Activated CD4-positive, alpha-beta T cell treated with anti-CD3 and anti-CD28 coated beads, Interleukin-2, amount 50 U/mL, for 4 hours (primary cell): ENCODE measurements around the gene CCDC88A.
A peak's percentile ranks its signal among the peaks of the same experiment; 100 is the strongest.
"Not testable (repeated sequence)": the region's sequence is repeated elsewhere in the genome, so short reads cannot be mapped to it uniquely, and the experiment has no call there.

ENCODE experiments used
- DNase-seq, 2 experiments: peaks; one replicate each; pipeline ENCODE4 v3.0.0-alpha.2; 2020

Gene CCDC88A

GRCh38 chr2:55301277-55301676 is 118.4 kb downstream of the CCDC88A start:
- no peak for DNase-seq

GRCh38 chr2:55296393-55296792 is 123.3 kb downstream of the CCDC88A start:
- no peak for DNase-seq

- no peak for DNase-seq
Observed at GRCh38 chr2:55283083-55283482, 136.6 kb downstream of the CCDC88A start.

GRCh38 chr2:55282110-55282917 is 137.3 kb downstream of the CCDC88A start:
- peak; percentile 83 to 84 for DNase-seq

- DNase-seq = not testable (repeated sequence)
Observed at GRCh38 chr2:55280851-55281546, 138.7 kb downstream of the CCDC88A start.

DNA sequence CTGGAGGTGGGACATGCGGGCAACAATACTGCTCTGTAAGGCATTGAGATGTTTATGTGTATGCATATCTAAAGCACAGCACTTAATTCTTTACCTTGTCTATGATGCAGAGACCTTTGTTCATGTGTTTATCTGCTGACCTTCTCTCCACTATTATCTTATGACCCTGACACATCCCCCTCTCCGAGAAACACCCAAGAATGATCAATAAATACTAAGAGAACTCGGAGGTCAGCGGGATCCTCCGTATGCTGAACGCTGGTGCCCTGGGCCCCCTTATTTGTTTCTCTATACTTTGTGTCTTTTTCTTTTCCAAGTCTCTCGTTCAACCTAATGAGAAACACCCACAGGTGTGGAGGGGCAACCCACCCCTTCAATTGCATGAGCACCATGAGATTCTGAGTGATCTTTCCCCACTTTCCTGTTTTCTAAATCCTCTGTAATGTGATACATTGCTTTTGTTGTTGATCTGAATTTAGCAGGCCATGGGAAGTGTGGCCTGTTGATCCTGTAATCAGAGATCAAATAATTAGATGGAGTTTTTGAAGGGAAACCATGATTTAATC is 139.7 kb downstream of the CCDC88A start:
- not testable (repeated sequence) for DNase-seq

GRCh38 chr2:55279214-55279835 is 140.3 kb downstream of the CCDC88A start:
- DNase-seq = not testable (repeated sequence)

GRCh38 chr2:55277310-55277709 is 142.3 kb downstream of the CCDC88A start:
- DNase-seq = no peak

GRCh38 chr2:55274346-55274745 is 145.3 kb downstream of the CCDC88A start:
- DNase-seq = not testable (repeated sequence)

DNA sequence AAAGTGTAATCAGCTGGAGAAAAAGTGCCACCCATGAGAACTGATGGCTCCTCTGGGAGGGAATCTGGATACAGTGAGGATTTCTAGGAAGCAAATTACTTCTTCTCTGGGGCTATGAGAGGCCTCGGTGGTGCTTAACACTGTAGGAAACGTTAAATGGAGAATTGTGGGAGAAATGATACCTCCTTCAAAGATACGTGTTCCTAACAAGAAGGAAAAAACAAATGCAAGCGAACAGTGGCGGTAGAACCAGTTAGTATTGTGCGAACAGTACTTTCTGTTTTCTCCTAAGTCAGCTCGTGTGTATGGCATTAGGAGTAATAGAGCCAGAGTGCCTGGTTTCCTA is 150.0 kb downstream of the CCDC88A start:
- DNase-seq = no peak

DNA sequence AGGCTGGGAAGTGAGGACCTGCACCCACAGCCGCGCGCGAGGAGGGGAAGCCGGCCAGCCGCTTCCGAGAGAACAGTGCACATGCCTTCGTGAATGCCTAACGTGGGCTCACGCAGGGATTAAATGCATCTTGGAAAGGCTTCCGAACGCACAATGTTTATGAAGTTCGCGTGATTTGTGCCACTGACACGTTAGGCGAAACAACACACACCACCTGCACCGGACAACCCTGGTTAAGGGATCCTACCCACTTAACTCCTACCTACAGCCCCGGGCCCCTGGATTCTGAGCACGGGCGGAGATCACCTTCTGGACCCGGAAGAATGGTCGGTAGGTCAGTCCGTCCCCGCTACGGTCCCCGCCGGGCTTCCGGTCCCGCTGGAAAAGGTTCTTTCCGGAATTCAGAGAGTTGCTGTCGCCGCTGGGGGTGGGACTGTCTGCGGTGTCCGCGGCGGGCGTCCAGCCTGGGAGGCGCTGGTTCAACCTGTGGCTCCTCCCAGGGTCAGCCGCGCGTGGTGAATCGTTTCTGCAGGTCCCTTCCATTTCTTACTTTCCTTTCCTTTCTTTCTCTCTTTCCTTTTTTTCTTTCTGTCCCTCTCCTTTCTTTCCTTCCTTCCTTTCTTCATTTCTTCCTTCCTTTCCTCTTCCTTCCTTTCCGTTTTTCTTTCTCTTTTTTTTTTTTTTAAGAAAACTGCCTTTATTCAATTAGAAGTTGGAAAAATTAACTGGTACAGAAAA is 150.6 kb downstream of the CCDC88A start, which contains the start of gene MTIF2:
Gene MTIF2 (minus strand): TSS at position 325 of the 738 bp plus-strand sequence. CDS start 5,373 bp downstream, outside the sequence.
- peak; percentile 77 to 78 for DNase-seq

- no peak for DNase-seq
Observed at GRCh38 chr2:55268288-55268906, 151.3 kb downstream of the CCDC88A start.

- DNase-seq = not testable (repeated sequence)
Observed at GRCh38 chr2:55259586-55259985, 160.1 kb downstream of the CCDC88A start.

DNA sequence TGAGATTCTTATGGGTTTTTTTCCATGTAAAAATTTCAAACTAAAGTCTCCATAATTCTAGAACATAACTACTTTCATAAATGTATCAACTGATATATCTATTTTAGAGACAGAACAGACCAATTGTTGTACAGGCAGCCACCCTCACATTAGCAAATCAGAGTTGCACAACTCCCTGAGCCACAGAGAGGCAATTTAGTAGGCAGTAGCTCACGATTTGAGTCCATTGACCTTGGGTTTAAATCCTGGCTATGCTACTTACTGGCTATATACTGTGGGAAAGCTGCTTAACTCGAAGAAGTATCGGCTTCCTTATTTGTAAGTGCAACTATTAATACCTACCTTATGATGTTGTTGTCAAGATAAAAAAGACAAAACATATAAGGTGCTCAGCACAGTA is 166.8 kb downstream of the CCDC88A start:
- no peak for DNase-seq

- DNase-seq = no peak
Observed at GRCh38 chr2:55247025-55247424, 172.6 kb downstream of the CCDC88A start.

GRCh38 chr2:55245411-55245810 is 174.2 kb downstream of the CCDC88A start:
- no peak for DNase-seq

- DNase-seq = no peak
Observed at GRCh38 chr2:55242617-55243016, 177.0 kb downstream of the CCDC88A start.

GRCh38 chr2:55241582-55241981 is 178.1 kb downstream of the CCDC88A start:
- not testable (repeated sequence) for DNase-seq

DNA sequence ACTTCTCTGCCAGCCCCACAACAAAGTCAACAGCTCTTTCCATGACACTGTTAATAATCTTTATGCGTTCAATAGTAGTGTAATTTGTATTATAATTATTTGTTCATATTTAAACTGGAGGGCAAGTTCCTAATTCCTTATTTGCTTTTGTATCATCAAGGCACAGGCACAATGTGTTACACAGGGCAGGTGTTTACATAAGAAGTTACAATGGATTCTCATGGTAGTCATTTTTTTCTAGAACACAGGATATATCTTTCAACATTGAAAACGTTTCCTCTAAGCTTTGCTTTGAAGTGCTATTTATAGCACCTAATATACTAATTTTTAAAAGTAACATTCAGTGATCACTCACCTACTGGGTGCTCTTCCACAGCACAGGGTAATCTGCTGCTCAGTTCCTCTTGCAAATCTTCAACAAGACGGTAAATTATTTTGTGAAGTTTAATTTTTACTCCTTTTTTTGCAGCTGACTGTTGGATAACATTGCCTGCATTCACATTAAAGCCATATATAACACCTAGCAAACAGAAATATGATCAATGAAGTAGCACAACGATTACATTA is 179.9 kb downstream of the CCDC88A start:
- no peak for DNase-seq
